GM12892 (cell line): Measurements from ENCODE around the gene EPN2.

Experiments used
- DNase-seq: peaks from one replicate; pipeline ENCODE4 v3.0.0; 2011; ENCODE audit not compliant: insufficient read length
- FAIRE-seq: peaks from 2 replicates; lab custom pipeline; 2011; peaks lifted over from hg19 to GRCh38; lab: Jason Lieb, UNC
- POLR2A ChIP-seq: IDR thresholded peaks from 2 replicates; pipeline ENCODE4 v1.6.1; 2011; ENCODE audit warnings: low read depth, low read length, control low read depth
- POLR2AphosphoS5 ChIP-seq: IDR thresholded peaks from 2 replicates; pipeline ENCODE4 v1.6.1; 2011; ENCODE audit warnings: low read depth, low read length, control low read depth
- TAF1 ChIP-seq: IDR thresholded peaks from 2 replicates; pipeline ENCODE4 v1.6.1; 2011; ENCODE audit warnings: low read depth, mild to moderate bottlenecking, control low read depth, low read length, borderline replicate concordance

Gene EPN2

GRCh38 chr17:19250421-19251173 is 13.4 kb downstream of the EPN2 start:
- TF ChIP-seq POLR2A, result no peak
- TF ChIP-seq POLR2AphosphoS5, result no peak
- TF ChIP-seq TAF1, result no peak
- FAIRE-seq (no peak), DNase-seq (no peak)

- DNase-seq (no peak), FAIRE-seq (no peak)
- TF ChIP-seq POLR2A (no peak), TAF1 (no peak), POLR2AphosphoS5 (no peak)
Measured at GRCh38 chr17:19253112-19253511, 15.9 kb downstream of the EPN2 start.

DNA sequence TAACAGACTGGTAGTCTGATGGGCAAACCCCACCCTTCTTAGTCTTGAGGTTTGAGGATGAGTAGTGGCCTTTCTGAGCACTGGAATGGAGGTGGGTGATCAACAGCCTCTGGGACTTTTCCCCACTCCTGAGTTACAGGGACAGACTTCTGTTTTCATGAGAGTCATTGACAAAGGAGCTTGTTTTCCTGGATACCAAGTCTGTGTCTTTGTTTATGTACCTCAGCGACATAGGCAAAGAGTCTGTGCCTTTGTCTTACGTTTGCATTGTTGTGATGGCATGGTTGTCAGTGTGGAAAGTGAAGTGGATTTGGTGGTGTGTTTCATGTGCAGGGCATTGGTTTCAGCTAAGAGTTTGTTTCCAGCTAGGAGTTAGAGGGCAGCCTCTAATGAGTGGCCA is 17.5 kb downstream of the EPN2 start:
- FAIRE-seq (no peak), DNase-seq (no peak)

GRCh38 chr17:19255279-19255678 is 18.1 kb downstream of the EPN2 start:
- no peak for TF ChIP-seq TAF1
- no peak for TF ChIP-seq POLR2AphosphoS5
- TF ChIP-seq POLR2A, result no peak
- DNase-seq, result no peak
- FAIRE-seq, result no peak

More for the DNA sequence above, 17.5 kb downstream of the EPN2 start:
- no peak for TF ChIP-seq POLR2A
- TF ChIP-seq POLR2AphosphoS5, result no peak
- no peak for TF ChIP-seq TAF1

DNA sequence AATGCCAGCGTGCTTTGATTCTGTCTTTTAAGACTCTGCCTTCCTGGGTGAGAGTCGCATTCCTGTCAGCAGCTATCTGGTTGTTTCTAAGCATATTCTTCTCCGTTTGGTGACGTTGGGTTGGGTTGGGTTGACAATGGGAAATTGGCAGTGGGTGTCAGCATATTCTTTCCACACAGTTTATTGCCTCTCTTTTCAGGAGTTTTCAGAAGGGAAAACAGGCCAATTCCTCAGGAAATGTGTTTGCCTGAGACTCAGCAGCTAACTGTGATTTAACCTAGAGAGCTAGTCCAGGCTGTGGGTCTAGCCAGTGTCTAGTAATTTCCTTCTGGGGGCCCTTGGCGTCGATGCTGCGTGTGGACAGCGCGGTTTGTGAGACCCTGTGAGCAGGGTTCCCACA is 21.2 kb downstream of the EPN2 start:
- FAIRE-seq, result no peak
- TF ChIP-seq POLR2AphosphoS5 (no peak), POLR2A (no peak), TAF1 (no peak)
- no peak for DNase-seq

DNA sequence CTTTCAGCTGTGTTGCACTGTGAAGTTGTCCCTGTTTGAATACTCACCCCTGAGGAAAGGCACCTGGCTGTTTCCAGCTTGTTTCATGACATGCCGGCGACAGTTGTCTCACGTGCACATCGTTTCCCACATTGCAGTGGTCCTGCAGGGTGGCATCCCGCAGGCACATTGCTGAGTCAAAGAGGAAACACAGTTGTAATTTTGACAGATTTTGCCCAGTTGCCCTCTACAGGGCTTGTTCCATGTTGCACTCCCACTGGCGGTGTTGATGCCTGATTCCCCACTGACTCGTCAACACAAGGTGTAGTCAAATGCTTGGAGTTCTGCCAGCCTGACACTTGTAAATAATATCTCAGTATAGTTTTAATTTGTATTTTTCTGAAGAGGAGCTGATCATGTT is 23.8 kb downstream of the EPN2 start:
- no peak for DNase-seq
- FAIRE-seq, result no peak
- TF ChIP-seq TAF1 (no peak), POLR2A (no peak), POLR2AphosphoS5 (no peak)

DNA sequence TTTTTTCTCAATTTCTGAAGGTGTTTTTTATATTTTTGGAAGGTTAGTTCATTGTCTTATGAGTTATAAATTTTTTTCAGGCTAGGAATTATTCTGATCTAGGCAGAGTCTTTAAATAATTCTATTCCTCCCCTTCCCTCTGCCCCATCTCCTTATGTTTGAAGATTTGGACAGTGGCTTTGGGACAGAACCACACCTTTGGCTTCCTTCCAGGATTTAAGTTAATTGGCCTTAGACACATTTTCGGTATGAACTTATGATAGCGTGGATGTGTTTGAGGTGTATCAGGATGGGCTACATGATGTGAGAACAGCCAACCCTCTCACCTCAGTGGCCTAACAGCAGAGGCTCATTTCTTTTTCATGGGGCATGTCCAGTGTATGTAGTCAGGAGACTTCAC is 24.3 kb downstream of the EPN2 start:
- DNase-seq, result no peak
- FAIRE-seq, result no peak
- TF ChIP-seq POLR2AphosphoS5, result no peak
- no peak for TF ChIP-seq POLR2A
- TF ChIP-seq TAF1, result no peak

DNA sequence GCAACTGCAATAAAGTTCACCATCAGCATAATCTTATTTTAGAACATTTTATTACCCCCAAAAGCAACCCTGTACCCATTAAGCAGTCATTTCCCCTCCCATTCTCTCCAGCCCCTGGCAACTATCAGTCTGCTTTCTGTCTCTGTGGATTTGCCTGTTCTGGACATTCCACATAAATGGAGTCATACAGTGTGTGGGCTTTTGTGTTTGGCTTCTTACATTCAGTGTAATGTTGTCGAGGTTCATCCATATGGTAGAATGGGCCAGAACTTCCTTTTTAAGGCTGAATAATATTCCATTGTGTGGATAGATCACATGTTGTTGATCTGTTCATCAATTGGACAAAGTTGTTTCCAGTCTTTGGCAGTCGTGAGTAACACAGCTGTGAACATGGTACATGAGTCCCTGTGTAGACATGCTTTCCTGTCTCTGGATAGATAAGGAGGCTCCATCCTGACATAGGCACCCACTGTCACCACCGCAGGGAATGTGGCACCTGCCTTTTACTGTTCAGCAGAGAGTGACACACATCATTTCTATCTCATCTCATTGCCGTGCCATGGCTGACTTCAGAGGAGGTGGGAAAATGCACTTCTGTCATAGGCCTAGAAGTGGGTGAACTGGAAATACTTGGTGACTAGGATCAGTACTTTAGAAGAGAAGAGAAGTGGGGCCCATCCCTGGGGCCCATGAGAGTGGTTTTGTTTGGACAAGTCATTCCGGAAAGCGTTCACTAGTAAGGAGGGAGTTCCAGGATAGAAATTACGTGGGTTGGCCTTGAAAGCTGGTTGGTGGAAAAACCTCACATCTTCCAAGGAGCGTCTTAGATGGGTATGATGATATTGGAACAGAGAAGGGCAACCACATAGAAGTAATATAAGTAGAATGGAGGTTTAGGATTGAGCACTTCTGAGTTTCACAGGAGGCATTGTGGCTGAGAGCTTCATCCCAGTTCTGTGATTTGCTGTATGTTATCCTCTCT is 25.8 kb downstream of the EPN2 start:
- FAIRE-seq (no peak), DNase-seq (no peak)
- TF ChIP-seq POLR2A (no peak), TAF1 (no peak), POLR2AphosphoS5 (no peak)

- DNase-seq, result no peak
- FAIRE-seq, result no peak
- TF ChIP-seq POLR2AphosphoS5 (no peak), POLR2A (no peak), TAF1 (no peak)
Measured at GRCh38 chr17:19263641-19264051, 26.5 kb downstream of the EPN2 start.

- DNase-seq, result no peak
- TF ChIP-seq POLR2AphosphoS5 (no peak), TAF1 (no peak), POLR2A (no peak)
- FAIRE-seq, result no peak
Measured at GRCh38 chr17:19264268-19264667, 27.1 kb downstream of the EPN2 start.

GRCh38 chr17:19264681-19265080 is 27.5 kb downstream of the EPN2 start:
- DNase-seq (no peak), FAIRE-seq (no peak)
- TF ChIP-seq POLR2A, result no peak
- no peak for TF ChIP-seq POLR2AphosphoS5
- TF ChIP-seq TAF1, result no peak

DNA sequence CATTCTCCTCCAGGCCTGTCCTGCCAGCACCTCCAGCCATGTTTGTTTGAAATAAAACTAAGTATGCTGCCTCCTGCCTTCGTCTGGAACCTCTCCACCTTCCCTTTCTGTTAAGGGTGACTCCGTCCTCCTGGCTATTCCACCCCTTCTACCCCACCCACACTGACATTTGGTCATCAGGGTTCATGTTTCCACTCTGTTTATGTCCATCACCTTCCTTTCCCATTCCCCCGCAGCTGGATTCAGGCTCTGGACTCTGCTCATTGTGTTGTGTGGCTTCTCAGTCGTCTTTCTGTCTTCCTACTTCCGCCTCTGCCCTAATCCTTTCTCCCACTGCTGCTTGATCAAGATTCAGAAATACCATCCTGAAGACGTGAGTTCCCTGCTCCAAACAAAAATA is 28.6 kb downstream of the EPN2 start:
- DNase-seq (no peak), FAIRE-seq (no peak)
- no peak for TF ChIP-seq TAF1
- no peak for TF ChIP-seq POLR2AphosphoS5
- TF ChIP-seq POLR2A, result no peak
